ENCODE results near the gene DMTF1. TPM values are rescaled to one million over a fixed set of nuclear protein-coding genes. Genes with fewer than 3 reads are reported as not detected.

The DMTF1 gene
- total and polyA plus RNA-seq, 2 of the 8 experiments (the other 6 are each of a cell fraction or from before 2014, with no cell fraction given): 86.0 to 115 TPM

GRCh38 chr7:87212498-87212897 is 60.2 kb downstream of the DMTF1 start (continued):
- no peak for TF ChIP-seq CHD7 (IDR thresholded peaks at IDR 0.05; ENCODE audit: insufficient replicate concordance, low read length)
- no peak for TF ChIP-seq ZNF274 (IDR thresholded peaks at IDR 0.05; ENCODE audit: borderline replicate concordance, extremely low read depth, low read length)
- TF ChIP-seq KDM1A (IDR thresholded peaks at IDR 0.05; ENCODE audit: borderline replicate concordance, low read length): no peak
- TF ChIP-seq CHD2 (IDR thresholded peaks at IDR 0.05; ENCODE audit: low read length): no peak
- TF ChIP-seq SP1 (IDR thresholded peaks at IDR 0.05; ENCODE audit: low read depth, low read length): no peak
